GM12891 (cell line): Measurements from ENCODE around the gene CAPN10.
A peak's percentile ranks its signal among the peaks of the same experiment; 100 is the strongest.

Experiments used
- DNase-seq: peaks from one replicate; pipeline ENCODE4 v3.0.0; 2011; ENCODE audit warnings: low spot score; ENCODE audit not compliant: insufficient read length
- FAIRE-seq: peaks from 2 replicates; lab custom pipeline; 2011; peaks lifted over from hg19 to GRCh38; lab: Jason Lieb, UNC
- PAX5 ChIP-seq: IDR thresholded peaks from 2 replicates; pipeline ENCODE4 v1.6.1; 2011; ENCODE audit warnings: low read length, moderate library complexity, mild to moderate bottlenecking; ENCODE audit not compliant: insufficient read depth, severe bottlenecking
- POLR2A ChIP-seq: IDR thresholded peaks from 2 replicates; pipeline ENCODE4 v1.6.1; 2011; ENCODE audit warnings: low read depth, low read length, control low read depth
- POLR2AphosphoS5 ChIP-seq: IDR thresholded peaks from 2 replicates; pipeline ENCODE4 v1.6.1; 2011; ENCODE audit warnings: low read depth, low read length, control low read depth
- POU2F2 ChIP-seq: IDR thresholded peaks from 2 replicates; pipeline ENCODE4 v1.6.1; 2011; ENCODE audit warnings: low read depth, mild to moderate bottlenecking, control low read depth, low read length, moderate library complexity
- SPI1 ChIP-seq: IDR thresholded peaks from 2 replicates; pipeline ENCODE4 v1.6.1; 2011; ENCODE audit warnings: low read depth, low read length, control low read depth
- TAF1 ChIP-seq: IDR thresholded peaks from 2 replicates; pipeline ENCODE4 v1.6.1; 2011; ENCODE audit warnings: low read depth, low read length, control low read depth

Gene CAPN10

GRCh38 chr2:240601061-240601830 lies 14.7 kb downstream of the CAPN10 start:
- FAIRE-seq (no peak), DNase-seq (no peak)
- TF ChIP-seq PAX5 (no peak), POU2F2 (no peak), POLR2AphosphoS5 (no peak), SPI1 (no peak), POLR2A (no peak), TAF1 (no peak)

DNA sequence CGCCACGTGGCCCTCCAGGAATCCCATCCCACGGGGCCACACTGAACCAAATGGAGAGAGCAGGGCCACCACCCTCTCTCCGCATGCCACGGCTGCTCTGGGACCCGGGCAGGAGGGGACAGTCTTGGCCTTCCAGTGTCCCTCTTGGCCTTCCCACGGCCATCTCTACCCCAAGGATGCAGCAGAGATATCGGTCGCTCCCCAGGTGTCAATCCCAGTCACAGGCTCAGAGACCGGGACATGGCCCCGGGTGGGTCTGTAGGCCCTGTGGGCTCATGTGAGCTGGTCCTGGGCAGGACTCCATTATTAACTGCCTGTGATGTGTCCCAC lies 15.3 kb downstream of the CAPN10 start:
- TF ChIP-seq POLR2AphosphoS5 (no peak), SPI1 (no peak), POLR2A (no peak), PAX5 (no peak), TAF1 (no peak), POU2F2 (no peak)
- FAIRE-seq, result no peak

DNA sequence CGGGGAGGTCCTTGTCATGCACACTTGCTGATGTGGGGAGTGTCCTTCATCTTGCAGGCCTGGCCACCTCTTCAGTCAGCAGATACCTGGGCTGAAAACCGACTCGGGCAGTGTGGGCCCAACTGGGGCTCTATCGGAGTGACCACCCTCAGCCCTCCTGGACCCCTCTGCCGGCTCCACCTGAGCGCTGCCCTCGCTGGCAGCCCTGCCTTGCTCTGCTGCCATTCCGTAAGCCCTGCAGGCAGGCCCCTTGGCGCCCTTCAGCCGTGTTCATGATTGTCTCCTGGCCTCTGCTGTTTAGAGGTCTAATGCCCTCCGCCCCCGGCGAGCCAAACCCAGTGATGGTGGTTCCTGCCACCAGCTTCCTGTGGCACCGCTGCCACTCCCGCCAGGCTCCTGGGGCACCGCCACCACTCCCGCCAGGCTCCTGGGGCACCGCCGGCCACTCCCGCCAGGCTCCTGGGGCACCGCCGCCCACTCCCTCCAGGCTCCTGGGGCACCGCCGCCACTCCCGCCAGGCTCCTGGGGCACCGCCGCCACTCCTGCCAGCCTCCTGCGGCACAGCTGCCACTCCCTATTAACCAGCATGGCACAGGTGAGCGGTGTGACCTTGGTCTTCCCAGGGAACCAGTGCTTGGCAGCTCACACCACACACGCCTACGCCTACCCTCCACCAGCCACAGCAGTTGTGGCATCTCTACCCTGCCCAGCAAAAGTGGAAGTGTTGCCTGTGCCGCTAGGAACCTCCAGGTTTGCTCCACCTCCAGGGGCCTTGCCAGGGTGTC lies 15.9 kb downstream of the CAPN10 start:
- FAIRE-seq (no peak), DNase-seq (no peak)
- TF ChIP-seq POLR2AphosphoS5 (no peak), SPI1 (no peak), TAF1 (no peak), POLR2A (no peak), POU2F2 (no peak), PAX5 (no peak)

More for the DNA sequence above, 15.3 kb downstream of the CAPN10 start:
- DNase-seq, result no peak

- no peak for DNase-seq
- TF ChIP-seq POU2F2, result no peak
- TF ChIP-seq SPI1, result no peak
- TF ChIP-seq PAX5, result no peak
- no peak for TF ChIP-seq POLR2A
- TF ChIP-seq TAF1, result no peak
- no peak for TF ChIP-seq POLR2AphosphoS5
- no peak for FAIRE-seq
Measured at GRCh38 chr2:240603081-240603835, 16.7 kb downstream of the CAPN10 start.

GRCh38 chr2:240603846-240604245 lies 17.3 kb downstream of the CAPN10 start:
- TF ChIP-seq PAX5, result no peak
- no peak for TF ChIP-seq TAF1
- TF ChIP-seq POLR2A, result no peak
- no peak for TF ChIP-seq POLR2AphosphoS5
- no peak for TF ChIP-seq POU2F2
- TF ChIP-seq SPI1, result no peak
- FAIRE-seq (no peak), DNase-seq (no peak)

DNA sequence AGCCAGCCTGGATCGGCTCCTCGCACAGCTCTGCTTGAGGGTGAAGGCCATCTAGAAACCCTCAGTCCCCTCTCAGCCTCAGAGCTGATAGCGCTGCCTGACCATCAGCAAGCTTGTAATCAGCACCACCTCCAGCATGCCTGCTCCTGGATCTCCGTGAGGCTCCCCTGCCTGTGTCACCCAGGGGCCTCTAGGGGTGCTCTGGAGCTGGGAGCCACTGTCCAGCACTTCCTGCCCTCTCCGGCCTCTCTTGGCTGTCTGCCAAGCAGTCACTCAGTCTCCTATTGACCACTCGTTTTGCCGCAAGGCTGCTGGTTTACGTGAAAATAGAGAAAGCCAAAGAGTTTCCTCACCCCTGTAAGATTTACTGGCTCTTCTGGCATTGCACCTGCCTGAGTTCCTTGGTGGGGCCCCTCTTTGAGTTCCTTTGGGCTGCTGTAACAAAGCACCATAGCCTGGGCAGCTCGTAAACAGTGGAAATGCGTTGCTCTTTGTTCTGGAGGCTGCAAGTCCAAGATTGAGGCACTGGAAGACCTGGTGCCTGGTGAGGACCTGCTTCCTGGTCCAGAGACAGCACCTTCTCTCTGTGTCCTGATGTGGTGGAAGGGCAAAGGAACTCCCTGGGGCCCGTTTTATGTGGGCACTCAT lies 17.9 kb downstream of the CAPN10 start:
- no peak for TF ChIP-seq POLR2AphosphoS5
- no peak for TF ChIP-seq PAX5
- no peak; the same call in 1 of the 2 replicates for TF ChIP-seq SPI1
- no peak for TF ChIP-seq POU2F2
- TF ChIP-seq TAF1, result no peak
- TF ChIP-seq POLR2A, result no peak
- no peak for FAIRE-seq
- peak; percentile 65 for DNase-seq

DNA sequence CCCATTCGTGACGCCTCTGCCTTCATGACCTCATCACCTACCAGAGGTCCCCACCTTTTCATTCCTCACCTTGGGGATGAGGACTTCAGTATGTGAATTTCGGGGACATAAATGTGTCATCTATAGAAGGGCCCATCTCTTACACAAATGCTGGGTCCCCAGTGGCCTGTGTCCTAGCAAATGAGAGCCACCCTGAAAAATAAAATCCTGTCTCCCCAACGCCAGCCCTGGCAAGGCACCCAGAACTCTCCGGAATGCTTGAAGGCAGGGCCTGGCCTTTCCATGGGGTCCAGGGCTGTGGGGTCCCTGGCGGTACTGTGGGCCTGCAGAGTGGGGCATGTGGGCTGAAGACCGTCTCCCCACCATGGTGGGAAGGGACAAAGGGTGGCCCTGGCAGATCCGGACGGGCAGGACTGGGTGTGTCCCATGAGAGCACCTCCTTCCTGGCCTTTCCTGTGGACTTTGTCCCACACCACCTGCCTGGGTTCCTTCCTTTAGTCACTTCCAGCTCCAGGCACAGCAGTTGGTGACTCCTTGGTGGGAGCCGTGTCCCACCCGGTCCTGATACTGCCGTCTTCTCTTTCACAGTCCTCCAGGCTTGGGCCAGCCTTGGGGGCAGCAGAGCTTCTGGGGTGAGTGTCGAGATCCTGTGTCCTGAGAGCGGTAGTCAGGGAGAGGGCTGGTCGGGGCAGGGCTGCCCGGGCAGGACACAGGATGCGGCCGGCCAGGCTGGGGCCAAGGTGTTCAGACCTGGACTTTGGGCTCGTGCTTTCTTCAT lies 18.6 kb downstream of the CAPN10 start:
- FAIRE-seq, result no peak
- TF ChIP-seq POLR2AphosphoS5, result no peak
- TF ChIP-seq POLR2A, result no peak
- no peak for TF ChIP-seq POU2F2
- no peak for TF ChIP-seq TAF1
- no peak for TF ChIP-seq PAX5

More for the DNA sequence above, 18.6 kb downstream of the CAPN10 start:
- no peak for DNase-seq
